ENCODE results near the gene MYO3B.

DNA sequence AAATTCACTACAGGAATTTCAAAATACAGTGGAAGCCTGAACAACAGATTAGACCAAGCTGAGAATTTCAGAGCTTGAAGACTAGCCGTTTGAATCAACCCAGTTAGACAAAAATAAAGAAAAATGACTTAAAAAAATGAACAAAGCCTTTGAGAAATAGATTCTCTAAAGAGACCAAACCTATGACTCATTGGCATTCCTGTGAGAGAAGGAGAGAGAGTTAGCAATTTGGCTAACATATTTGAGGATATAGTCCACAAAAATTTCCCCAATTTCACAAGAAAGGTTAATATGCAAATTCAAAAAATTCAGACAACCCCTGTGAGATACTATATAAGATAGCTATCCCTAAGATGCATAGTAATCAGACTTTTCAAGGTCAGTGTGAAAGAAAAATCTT, 78.0 kb downstream of the MYO3B start:
- TF ChIP-seq, protein P1, sequence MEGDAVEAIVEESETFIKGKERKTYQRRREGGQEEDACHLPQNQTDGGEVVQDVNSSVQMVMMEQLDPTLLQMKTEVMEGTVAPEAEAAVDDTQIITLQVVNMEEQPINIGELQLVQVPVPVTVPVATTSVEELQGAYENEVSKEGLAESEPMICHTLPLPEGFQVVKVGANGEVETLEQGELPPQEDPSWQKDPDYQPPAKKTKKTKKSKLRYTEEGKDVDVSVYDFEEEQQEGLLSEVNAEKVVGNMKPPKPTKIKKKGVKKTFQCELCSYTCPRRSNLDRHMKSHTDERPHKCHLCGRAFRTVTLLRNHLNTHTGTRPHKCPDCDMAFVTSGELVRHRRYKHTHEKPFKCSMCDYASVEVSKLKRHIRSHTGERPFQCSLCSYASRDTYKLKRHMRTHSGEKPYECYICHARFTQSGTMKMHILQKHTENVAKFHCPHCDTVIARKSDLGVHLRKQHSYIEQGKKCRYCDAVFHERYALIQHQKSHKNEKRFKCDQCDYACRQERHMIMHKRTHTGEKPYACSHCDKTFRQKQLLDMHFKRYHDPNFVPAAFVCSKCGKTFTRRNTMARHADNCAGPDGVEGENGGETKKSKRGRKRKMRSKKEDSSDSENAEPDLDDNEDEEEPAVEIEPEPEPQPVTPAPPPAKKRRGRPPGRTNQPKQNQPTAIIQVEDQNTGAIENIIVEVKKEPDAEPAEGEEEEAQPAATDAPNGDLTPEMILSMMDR (conservative IDR thresholded peaks at IDR 0.05; ENCODE audit: low read length): no peak
- no peak for TF ChIP-seq EZH2phosphoT487 (IDR thresholded peaks at IDR 0.05; ENCODE audit: borderline replicate concordance, low read depth, low read length)
